Measurements from ENCODE around the gene TRIP6. TPM values are rescaled to one million over a fixed set of nuclear protein-coding genes. Genes with fewer than 3 reads are reported as not detected.

TRIP6 gene
- total RNA-seq, 4 donors from 2014 or later: 81.4 to 109 (median 93.7) TPM

DNA sequence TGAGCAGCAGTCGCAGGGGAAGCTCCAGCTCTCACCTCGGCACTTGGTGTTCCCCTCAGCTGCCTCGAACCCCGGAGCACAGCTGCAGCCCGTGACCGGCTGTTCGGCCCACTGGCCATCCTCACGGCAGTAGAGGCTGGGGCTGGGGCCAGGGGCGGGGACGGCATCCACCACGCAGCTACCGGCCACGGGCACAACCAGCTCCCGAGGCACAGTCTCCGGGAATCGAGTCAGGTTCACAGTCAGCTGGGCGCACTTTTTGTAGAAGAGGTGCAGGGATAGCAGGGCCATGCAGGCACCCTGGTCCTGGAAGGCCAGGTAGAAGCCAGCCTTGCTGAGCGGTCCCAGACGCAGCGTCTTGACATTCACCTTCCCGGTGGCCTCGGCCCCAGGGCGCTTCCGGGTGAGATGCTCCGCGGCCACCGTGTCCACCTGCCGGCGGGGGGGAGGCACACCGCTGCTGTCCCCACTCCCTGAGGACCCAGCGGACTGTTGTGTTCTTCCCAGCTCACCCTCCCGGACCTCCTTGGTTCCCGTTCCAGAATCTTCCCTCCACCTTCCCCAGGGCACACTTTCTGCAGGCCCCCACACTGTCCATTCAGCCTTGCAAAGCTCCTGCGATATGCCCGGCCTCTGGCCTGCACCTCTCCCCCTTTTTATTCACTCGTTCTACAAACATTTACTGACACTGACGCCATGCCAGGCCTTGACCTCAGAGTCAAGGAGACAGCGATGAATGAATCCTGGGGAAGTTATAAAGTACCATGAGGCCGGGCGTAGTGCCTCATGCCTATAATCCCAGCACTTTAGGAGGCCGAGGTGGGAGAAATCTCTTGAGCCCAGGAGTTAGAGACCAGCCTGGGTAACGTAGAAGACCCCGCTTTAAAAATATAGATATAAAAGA lies 44.7 kb upstream of the TRIP6 start:
- TF ChIP-seq, protein P1, sequence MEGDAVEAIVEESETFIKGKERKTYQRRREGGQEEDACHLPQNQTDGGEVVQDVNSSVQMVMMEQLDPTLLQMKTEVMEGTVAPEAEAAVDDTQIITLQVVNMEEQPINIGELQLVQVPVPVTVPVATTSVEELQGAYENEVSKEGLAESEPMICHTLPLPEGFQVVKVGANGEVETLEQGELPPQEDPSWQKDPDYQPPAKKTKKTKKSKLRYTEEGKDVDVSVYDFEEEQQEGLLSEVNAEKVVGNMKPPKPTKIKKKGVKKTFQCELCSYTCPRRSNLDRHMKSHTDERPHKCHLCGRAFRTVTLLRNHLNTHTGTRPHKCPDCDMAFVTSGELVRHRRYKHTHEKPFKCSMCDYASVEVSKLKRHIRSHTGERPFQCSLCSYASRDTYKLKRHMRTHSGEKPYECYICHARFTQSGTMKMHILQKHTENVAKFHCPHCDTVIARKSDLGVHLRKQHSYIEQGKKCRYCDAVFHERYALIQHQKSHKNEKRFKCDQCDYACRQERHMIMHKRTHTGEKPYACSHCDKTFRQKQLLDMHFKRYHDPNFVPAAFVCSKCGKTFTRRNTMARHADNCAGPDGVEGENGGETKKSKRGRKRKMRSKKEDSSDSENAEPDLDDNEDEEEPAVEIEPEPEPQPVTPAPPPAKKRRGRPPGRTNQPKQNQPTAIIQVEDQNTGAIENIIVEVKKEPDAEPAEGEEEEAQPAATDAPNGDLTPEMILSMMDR (IDR thresholded peaks at IDR 0.05): no peak
- TF ChIP-seq POLR2A (IDR thresholded peaks at IDR 0.05): no peak
- H3K9me3 ChIP-seq: no peaks in the 10 kb centered on the region
- H3K27me3 ChIP-seq: peaks cover 0 to 14% (median 0%) of the 10 kb centered on the region in 4 donors
- WGBS, 2 donors: 90 to 94% methylated on average over 27 of the region's 43 CpGs
- H3K4me1 ChIP-seq: peaks cover 13 to 33% (median 17%) of the 10 kb centered on the region in 3 donors
- intact Hi-C loops (cut with DNase I): no loop called here
- DNase-seq: no peak
- H3K36me3 ChIP-seq: peaks cover 29 to 69% (median 46%) of the 10 kb centered on the region in 3 donors
- H3K27ac ChIP-seq: no peak overlapping the region
- no peak overlapping the region for H3K4me3 ChIP-seq

DNA sequence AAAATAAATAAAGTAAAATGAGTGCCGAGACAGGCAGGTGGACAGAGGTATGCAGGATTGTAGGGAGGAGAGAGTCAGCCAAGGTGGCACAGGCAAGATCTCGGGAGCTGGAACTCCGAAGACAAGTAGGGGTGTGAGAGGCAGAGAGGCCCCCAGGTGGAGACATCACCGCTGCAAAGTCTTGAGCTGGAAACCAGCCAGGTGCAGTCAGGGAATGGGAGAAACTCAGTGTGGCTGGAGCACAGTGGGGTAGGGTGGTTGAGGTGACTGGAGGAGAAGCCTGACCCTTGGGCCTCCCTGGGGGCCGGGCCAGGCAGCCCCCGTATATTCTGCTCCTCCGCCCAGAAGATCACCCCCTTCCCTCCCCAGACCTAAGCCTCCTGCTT lies 44.1 kb upstream of the TRIP6 start:
- WGBS, 2 donors: 82% methylated on average over 5 to 6 of the region's 7 CpGs
- no peak overlapping the region for H3K27ac ChIP-seq
- peaks cover 0 to 20% (median 0%) of the 10 kb centered on the region in 4 donors for H3K27me3 ChIP-seq
- H3K4me3 ChIP-seq: no peak overlapping the region
- TF ChIP-seq, protein P1 (IDR thresholded peaks at IDR 0.05): no peak
- no peak for TF ChIP-seq POLR2A (IDR thresholded peaks at IDR 0.05)
- peaks cover 17 to 39% (median 23%) of the 10 kb centered on the region in 3 donors for H3K4me1 ChIP-seq
- intact Hi-C loops (cut with DNase I): no loop called here
- H3K9me3 ChIP-seq: no peaks in the 10 kb centered on the region
- H3K36me3 ChIP-seq: peaks cover 28 to 62% (median 43%) of the 10 kb centered on the region in 3 donors
- DNase-seq: no peak

DNA sequence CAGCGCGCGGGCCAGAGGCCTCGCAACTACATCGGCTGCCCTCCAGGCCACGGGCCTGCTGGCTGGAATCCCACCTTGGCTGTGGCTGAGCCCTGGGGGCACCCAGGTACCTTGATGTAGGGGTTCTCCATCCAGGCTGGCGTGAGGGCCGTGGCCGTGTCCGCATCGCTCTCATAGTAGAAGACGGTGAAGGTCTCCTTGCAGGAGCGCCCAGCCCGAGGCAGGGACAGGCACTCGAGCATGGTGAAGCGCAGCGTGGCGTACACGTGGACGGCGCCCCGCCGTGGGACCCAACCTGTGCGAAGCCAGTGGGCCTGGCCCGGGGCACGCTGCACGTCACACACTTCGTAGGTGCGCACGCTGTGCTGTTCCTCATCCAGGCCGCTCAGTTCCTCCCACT lies 43.7 kb upstream of the TRIP6 start:
- intact Hi-C loops (cut with DNase I): no loop called here
- Histone ChIP-seq H3K4me1 (peaks cover 19 to 44% (median 24%) of the 10 kb centered on the region in 3 donors), H3K27me3 (peaks cover 0 to 22% (median 0%) of the 10 kb centered on the region in 4 donors), H3K36me3 (peaks cover 24 to 58% (median 40%) of the 10 kb centered on the region in 3 donors), H3K4me3 (no peak overlapping the region), H3K27ac (no peak overlapping the region), H3K9me3 (no peaks in the 10 kb centered on the region)
- no peak for DNase-seq
- no peak for TF ChIP-seq POLR2A (IDR thresholded peaks at IDR 0.05)
- TF ChIP-seq, protein P1 (IDR thresholded peaks at IDR 0.05): no peak
- WGBS, 2 donors: 92 to 95% methylated on average over 9 to 19 of the region's 31 CpGs

DNA sequence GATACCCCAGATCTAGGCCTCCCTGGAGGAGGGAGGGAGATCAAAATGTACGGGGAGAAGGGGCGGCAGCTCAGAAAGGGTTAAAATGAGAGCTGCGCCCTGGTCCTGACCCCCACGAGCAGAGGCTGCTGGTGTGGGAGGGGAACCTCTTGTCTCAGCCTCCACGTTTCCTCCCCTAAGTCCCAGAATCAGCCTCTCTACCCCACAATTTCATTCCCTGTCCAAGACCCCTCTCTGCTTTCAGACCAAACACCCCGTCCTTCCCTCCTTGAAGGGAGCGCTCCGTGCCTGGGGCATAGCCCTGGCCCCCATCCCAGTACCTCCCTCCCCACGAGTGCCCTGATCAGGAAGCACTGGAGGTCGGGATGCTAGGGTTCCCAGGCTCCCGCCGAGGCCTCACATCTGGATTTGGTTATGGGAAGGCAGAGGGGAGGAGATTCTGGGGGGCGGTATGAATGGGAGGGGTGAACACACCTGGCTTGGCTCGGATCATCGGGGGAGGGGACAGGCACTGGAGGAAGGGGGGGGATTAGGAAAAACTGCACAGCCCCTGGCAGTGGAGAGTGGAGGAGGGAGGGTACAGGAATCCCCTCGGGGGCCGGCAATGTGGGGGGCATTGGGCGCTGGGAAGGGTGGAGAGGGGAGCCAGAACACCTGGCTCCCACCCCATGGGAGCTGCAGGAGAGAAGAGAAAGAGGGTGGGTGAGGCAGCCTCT lies 42.5 kb upstream of the TRIP6 start:
- intact Hi-C loops (cut with DNase I): no loop called here
- WGBS, 2 donors: 15 to 29% methylated on average over 9 to 10 of the region's 18 CpGs
- TF ChIP-seq, protein P1 (IDR thresholded peaks at IDR 0.05): no peak
- no peak for TF ChIP-seq POLR2A (IDR thresholded peaks at IDR 0.05)

More for the DNA sequence above, 42.5 kb upstream of the TRIP6 start:
- Histone ChIP-seq H3K27ac (peak overlapping the region; percentile 80 to 95 (median 90)), H3K4me3 (peak overlapping the region; percentile 65 to 94 (median 74)), H3K4me1 (peaks cover 21 to 46% (median 24%) of the 10 kb centered on the region in 3 donors), H3K36me3 (peaks cover 21 to 47% (median 29%) of the 10 kb centered on the region in 3 donors), H3K27me3 (peaks cover 0 to 25% (median 0%) of the 10 kb centered on the region in 4 donors), H3K9me3 (no peaks in the 10 kb centered on the region)
- DNase-seq: no peak
